Fibroblast of lung (primary cell): ENCODE measurements around the gene CDHR4.

Experiments
- EZH2 ChIP-seq: IDR thresholded peaks from 2 replicates; pipeline ENCODE4 v1.5.1; 2012; ENCODE audit warnings: low read length, control low read depth, mild to moderate bottlenecking; ENCODE audit errors: missing control alignments
- TF ChIP-seq, protein P1 (sequence below), 2 donors: IDR thresholded peaks in 1 of 2; conservative IDR thresholded peaks in 1 of 2; 1 replicate in 1 of 2; 2 replicates in 1 of 2; pipeline ENCODE4 v1.5.1; 2011 to 2012; ENCODE audit warnings: low read length in 2 of 2, control low read depth in 1 of 2, inconsistent platforms in 1 of 2, low read depth in 1 of 2, mild to moderate bottlenecking in 1 of 2

DNA sequence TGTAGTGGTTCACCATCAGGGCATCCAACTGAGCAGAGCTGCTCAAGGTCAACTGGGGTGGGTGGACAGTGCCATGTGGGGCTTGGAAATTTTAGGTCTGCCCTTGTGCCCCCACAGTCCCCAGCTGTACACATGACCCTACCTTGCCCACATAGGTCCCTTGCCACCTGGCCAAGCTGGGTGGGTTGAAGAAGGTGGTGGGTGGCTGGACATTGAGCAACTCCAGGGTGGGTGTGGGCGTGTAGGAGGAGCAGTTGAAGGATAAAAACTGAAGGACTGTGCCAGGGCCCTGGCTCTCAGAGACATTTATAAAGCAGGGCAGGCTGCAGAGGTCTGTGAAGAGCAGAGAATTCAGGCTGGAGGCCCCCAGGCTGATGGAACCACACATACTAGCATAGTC lies 568 bp downstream of the CDHR4 start:
- TF ChIP-seq, protein P1, sequence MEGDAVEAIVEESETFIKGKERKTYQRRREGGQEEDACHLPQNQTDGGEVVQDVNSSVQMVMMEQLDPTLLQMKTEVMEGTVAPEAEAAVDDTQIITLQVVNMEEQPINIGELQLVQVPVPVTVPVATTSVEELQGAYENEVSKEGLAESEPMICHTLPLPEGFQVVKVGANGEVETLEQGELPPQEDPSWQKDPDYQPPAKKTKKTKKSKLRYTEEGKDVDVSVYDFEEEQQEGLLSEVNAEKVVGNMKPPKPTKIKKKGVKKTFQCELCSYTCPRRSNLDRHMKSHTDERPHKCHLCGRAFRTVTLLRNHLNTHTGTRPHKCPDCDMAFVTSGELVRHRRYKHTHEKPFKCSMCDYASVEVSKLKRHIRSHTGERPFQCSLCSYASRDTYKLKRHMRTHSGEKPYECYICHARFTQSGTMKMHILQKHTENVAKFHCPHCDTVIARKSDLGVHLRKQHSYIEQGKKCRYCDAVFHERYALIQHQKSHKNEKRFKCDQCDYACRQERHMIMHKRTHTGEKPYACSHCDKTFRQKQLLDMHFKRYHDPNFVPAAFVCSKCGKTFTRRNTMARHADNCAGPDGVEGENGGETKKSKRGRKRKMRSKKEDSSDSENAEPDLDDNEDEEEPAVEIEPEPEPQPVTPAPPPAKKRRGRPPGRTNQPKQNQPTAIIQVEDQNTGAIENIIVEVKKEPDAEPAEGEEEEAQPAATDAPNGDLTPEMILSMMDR (conservative IDR thresholded peaks at IDR 0.05 in 1 of 2, IDR thresholded peaks at IDR 0.05 in 1 of 2; ENCODE audit: low read depth in 1 of 2, low read length in 2 of 2): no peak
- no peak for TF ChIP-seq EZH2
